ENCODE results near the gene MND1.

DNA sequence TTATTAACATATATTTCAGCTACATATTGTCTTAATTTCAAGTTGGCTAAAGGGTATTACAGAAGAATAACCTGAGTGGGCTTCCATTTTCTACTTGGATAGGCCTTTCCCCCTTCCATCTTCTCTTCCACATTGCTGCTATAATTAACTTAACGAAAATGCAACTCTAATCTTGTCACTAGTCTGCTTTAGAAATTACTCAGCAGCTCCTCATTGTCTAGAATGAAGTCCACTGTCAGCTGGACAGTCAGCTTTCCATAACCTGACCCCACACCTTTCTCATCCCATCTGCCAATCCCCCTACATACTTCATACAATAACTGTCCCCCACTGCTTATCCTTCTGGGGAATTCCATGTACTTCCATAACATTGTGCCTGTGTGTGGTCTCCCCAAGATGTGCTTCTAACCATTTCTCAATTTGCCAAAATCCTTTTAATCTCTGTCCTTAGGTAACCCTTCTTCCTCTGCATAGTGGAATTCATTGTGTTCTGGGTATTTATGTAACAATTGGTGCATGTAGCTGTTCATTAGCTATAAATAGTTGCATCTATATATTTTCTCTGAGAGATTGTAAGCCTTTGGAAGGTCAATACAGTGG lies 4.8 kb downstream of the MND1 start:
- no peak for TF ChIP-seq POLR2A (IDR thresholded peaks at IDR 0.05)
- TF ChIP-seq, protein P1, sequence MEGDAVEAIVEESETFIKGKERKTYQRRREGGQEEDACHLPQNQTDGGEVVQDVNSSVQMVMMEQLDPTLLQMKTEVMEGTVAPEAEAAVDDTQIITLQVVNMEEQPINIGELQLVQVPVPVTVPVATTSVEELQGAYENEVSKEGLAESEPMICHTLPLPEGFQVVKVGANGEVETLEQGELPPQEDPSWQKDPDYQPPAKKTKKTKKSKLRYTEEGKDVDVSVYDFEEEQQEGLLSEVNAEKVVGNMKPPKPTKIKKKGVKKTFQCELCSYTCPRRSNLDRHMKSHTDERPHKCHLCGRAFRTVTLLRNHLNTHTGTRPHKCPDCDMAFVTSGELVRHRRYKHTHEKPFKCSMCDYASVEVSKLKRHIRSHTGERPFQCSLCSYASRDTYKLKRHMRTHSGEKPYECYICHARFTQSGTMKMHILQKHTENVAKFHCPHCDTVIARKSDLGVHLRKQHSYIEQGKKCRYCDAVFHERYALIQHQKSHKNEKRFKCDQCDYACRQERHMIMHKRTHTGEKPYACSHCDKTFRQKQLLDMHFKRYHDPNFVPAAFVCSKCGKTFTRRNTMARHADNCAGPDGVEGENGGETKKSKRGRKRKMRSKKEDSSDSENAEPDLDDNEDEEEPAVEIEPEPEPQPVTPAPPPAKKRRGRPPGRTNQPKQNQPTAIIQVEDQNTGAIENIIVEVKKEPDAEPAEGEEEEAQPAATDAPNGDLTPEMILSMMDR (IDR thresholded peaks at IDR 0.05) = no peak

Measured in esophagus squamous epithelium (tissue), 4 donors.